ENCODE results near the gene DDX1.

GRCh38 chr2:15596350-15596749 is 4.7 kb downstream of the DDX1 start:
- no peak for TF ChIP-seq CTCF (conservative IDR thresholded peaks at IDR 0.05; ENCODE audit: low read length)
- TF ChIP-seq EZH2phosphoT487 (IDR thresholded peaks at IDR 0.05; ENCODE audit: borderline replicate concordance, low read depth, low read length): no peak
